HFF-Myc (cell line): Measurements from ENCODE around the gene SPOCK2.

Experiments used
- DNase-seq: peaks from one replicate; pipeline ENCODE4 v3.0.0-alpha.2; 2011; ENCODE audit warnings: low read depth; ENCODE audit errors: extremely low read depth
- H3K4me3 ChIP-seq: replicated peaks from 2 replicates; pipeline ENCODE4 v1.5.1; 2011; ENCODE audit warnings: low read depth, mild to moderate bottlenecking, control low read depth, low read length
- CTCF ChIP-seq: IDR thresholded peaks from 2 replicates; pipeline ENCODE4 v1.5.1; 2012; ENCODE audit warnings: mild to moderate bottlenecking, low read depth, low read length, control low read depth; ENCODE audit errors: missing control alignments

The SPOCK2 gene

GRCh38 chr10:72026278-72027111, 61.9 kb downstream of the SPOCK2 start:
- no peak for TF ChIP-seq CTCF

GRCh38 chr10:72025832-72026231, 62.5 kb downstream of the SPOCK2 start:
- no peak for DNase-seq
- H3K4me3 ChIP-seq: no peak overlapping the region
- TF ChIP-seq CTCF: no peak

More at GRCh38 chr10:72026278-72027111, 61.9 kb downstream of the SPOCK2 start:
- H3K4me3 ChIP-seq: no peak overlapping the region
- no peak for DNase-seq

- no peak for TF ChIP-seq CTCF
- DNase-seq: no peak
- H3K4me3 ChIP-seq: no peak overlapping the region
Observed at GRCh38 chr10:72025400-72025799, 63.0 kb downstream of the SPOCK2 start.

- no peak for TF ChIP-seq CTCF
Observed at GRCh38 chr10:72024596-72024995, 63.8 kb downstream of the SPOCK2 start.

GRCh38 chr10:72022228-72022627, 66.1 kb downstream of the SPOCK2 start:
- TF ChIP-seq CTCF: no peak
- DNase-seq: no peak
- H3K4me3 ChIP-seq: no peak overlapping the region

More at GRCh38 chr10:72024596-72024995, 63.8 kb downstream of the SPOCK2 start:
- no peak overlapping the region for H3K4me3 ChIP-seq
- DNase-seq: no peak

GRCh38 chr10:72020914-72021809, 67.2 kb downstream of the SPOCK2 start:
- H3K4me3 ChIP-seq: no peak overlapping the region
- no peak for DNase-seq
- TF ChIP-seq CTCF: no peak
